WI38 (cell line): ENCODE results near the gene NPFFR2.

Experiments
- H3K4me3 ChIP-seq: 2 replicates; pipeline ENCODE4 v1.5.1; 2011; ENCODE audit warnings: low read depth, mild to moderate bottlenecking, control low read depth, low read length
- CTCF ChIP-seq: IDR thresholded peaks from 2 replicates; pipeline ENCODE4 v1.5.1; 2012; ENCODE audit warnings: low read depth, mild to moderate bottlenecking, control low read depth, low read length

The NPFFR2 gene

GRCh38 chr4:72019688-72020087 lies 12.1 kb upstream of the NPFFR2 start:
- TF ChIP-seq CTCF, result no peak
- no peak overlapping the region for H3K4me3 ChIP-seq

- no peak overlapping the region for H3K4me3 ChIP-seq
- TF ChIP-seq CTCF, result no peak
Measured at GRCh38 chr4:72022553-72022952, 9.2 kb upstream of the NPFFR2 start.

- TF ChIP-seq CTCF, result no peak
- no peak overlapping the region for H3K4me3 ChIP-seq
Measured at GRCh38 chr4:72055566-72055965, 23.8 kb downstream of the NPFFR2 start.

GRCh38 chr4:72063726-72064125 lies 31.9 kb downstream of the NPFFR2 start:
- H3K4me3 ChIP-seq, result no peak overlapping the region
- TF ChIP-seq CTCF, result no peak

- TF ChIP-seq CTCF, result no peak
- H3K4me3 ChIP-seq, result no peak overlapping the region
Measured at GRCh38 chr4:72067051-72067450, 35.3 kb downstream of the NPFFR2 start.

GRCh38 chr4:72073816-72074215 lies 42.0 kb downstream of the NPFFR2 start:
- no peak for TF ChIP-seq CTCF
- H3K4me3 ChIP-seq, result no peak overlapping the region

- TF ChIP-seq CTCF, result no peak
- H3K4me3 ChIP-seq, result no peak overlapping the region
Measured at GRCh38 chr4:72076562-72076961, 44.8 kb downstream of the NPFFR2 start.
